Progenitor cell of endocrine pancreas (in vitro differentiated cells): ENCODE measurements around the gene AIG1. TPM values are rescaled to one million over a fixed set of nuclear protein-coding genes. Genes with fewer than 3 reads are reported as not detected.

ENCODE experiments used
- DNase-seq: peaks from one replicate; pipeline ENCODE4 v3.0.0; 2021; ENCODE audit warnings: low spot score; ENCODE audit not compliant: unreplicated experiment
- H3K27ac Mint-ChIP-seq: 2 replicates; pipeline ENCODE4 v1.8.0; 2021; ENCODE audit warnings: mild to moderate bottlenecking, moderate library complexity, mixed read lengths
- H3K27me3 Mint-ChIP-seq: 2 replicates; pipeline ENCODE4 v1.8.0; 2021; ENCODE audit warnings: mixed read lengths
- H3K36me3 Mint-ChIP-seq: 2 replicates; pipeline ENCODE4 v1.8.0; 2022; ENCODE audit warnings: mixed read lengths; ENCODE audit not compliant: insufficient read depth
- H3K4me1 Mint-ChIP-seq: 2 replicates; pipeline ENCODE4 v1.8.0; 2021; ENCODE audit warnings: low read depth, mixed read lengths
- H3K4me3 Mint-ChIP-seq: 2 replicates; pipeline ENCODE4 v1.8.0; 2021; ENCODE audit warnings: low read depth, mild to moderate bottlenecking, moderate library complexity, mixed read lengths
- H3K9me3 Mint-ChIP-seq: 2 replicates; pipeline ENCODE4 v1.8.0; 2021; ENCODE audit warnings: low read depth, mixed read lengths
- total RNA-seq: library from RNA; stranded (reverse); gene quantifications from 2 replicates; pipeline ENCODE4 v1.2.1, GENCODE V29; 2021
- TF ChIP-seq, protein P1 (sequence below): fragments of 200-600 bp; sonication (generic); IDR thresholded peaks from one replicate; pipeline ENCODE4 v1.5.0; 2021; ENCODE audit warnings: antibody characterized with exemption, mild to moderate bottlenecking; ENCODE audit not compliant: unreplicated experiment

AIG1 gene
- total RNA-seq, 1 donor from 2014 or later, result 40.0 TPM

- Mint-ChIP-seq H3K36me3 (peaks cover 7% of the 10 kb centered on the region), H3K27ac (no peak overlapping the region), H3K27me3 (no peaks in the 10 kb centered on the region), H3K4me1 (no peaks in the 10 kb centered on the region), H3K4me3 (no peak overlapping the region), H3K9me3 (no peaks in the 10 kb centered on the region)
- TF ChIP-seq, protein P1, sequence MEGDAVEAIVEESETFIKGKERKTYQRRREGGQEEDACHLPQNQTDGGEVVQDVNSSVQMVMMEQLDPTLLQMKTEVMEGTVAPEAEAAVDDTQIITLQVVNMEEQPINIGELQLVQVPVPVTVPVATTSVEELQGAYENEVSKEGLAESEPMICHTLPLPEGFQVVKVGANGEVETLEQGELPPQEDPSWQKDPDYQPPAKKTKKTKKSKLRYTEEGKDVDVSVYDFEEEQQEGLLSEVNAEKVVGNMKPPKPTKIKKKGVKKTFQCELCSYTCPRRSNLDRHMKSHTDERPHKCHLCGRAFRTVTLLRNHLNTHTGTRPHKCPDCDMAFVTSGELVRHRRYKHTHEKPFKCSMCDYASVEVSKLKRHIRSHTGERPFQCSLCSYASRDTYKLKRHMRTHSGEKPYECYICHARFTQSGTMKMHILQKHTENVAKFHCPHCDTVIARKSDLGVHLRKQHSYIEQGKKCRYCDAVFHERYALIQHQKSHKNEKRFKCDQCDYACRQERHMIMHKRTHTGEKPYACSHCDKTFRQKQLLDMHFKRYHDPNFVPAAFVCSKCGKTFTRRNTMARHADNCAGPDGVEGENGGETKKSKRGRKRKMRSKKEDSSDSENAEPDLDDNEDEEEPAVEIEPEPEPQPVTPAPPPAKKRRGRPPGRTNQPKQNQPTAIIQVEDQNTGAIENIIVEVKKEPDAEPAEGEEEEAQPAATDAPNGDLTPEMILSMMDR, result no peak
- DNase-seq, result no peak
These were observed 124.6 kb downstream of the AIG1 start for GRCh38 chr6:143185288-143185687.

DNA sequence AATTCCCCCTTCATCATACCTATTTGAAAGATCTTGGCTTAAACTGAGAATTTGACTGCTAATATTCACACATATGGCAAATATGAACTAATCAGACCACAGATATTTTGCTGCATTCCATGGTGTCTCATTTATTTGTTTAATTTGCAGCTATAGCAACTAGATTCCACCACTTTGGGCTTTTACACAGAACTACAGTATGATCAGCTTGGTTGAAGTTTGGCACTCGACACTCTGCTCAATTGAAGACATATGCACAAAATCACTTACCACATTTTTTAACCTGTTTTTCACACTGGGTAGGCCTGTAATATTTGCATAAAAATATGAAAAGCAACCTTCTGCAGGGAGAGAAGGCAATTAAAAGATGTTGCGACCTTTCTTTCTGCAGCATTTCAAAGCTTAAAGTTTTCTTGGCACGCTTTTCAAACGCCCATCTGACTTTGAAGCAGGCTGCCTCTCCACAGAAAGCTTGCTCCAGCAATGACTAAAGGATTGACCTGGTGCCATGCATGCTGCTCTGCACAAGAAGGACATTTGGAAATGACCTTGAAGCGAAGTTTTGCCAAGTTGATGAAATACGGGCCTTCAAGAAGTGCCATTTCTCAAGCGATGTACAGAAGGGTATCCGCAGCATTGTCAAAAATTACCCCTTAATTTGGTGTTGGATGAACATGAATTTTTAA lies 126.7 kb downstream of the AIG1 start:
- TF ChIP-seq, protein P1, result no peak
- Mint-ChIP-seq H3K4me3 (no peak overlapping the region), H3K27me3 (no peaks in the 10 kb centered on the region)

DNA sequence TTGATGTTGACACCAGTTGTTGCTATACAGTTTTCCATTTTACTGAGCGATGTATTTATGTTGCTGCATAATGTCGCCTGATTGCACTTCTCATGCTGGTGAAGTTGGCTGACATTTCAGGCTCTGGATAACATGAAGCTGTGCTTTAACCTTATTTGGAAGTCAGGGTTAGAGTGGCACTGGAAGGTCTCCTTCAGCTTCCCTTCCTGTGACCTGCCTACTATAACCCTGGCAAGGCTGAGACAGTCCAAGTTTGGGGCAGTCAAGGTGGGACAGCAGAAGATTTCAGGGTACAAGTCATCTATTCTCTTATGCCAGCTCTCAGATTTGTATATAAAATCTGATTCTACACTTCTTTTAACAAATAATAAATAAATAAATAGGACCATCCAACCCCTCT lies 127.6 kb downstream of the AIG1 start:
- TF ChIP-seq, protein P1, result no peak
- H3K27ac Mint-ChIP-seq, result no peak overlapping the region
- no peaks in the 10 kb centered on the region for H3K27me3 Mint-ChIP-seq
- H3K36me3 Mint-ChIP-seq, result peaks cover 6% of the 10 kb centered on the region
- no peak for DNase-seq
- H3K4me1 Mint-ChIP-seq, result no peaks in the 10 kb centered on the region
- H3K9me3 Mint-ChIP-seq, result no peaks in the 10 kb centered on the region
- H3K4me3 Mint-ChIP-seq, result no peak overlapping the region

More for the DNA sequence above, 126.7 kb downstream of the AIG1 start:
- H3K9me3 Mint-ChIP-seq, result no peaks in the 10 kb centered on the region
- no peaks in the 10 kb centered on the region for H3K4me1 Mint-ChIP-seq
- H3K27ac Mint-ChIP-seq, result no peak overlapping the region
- H3K36me3 Mint-ChIP-seq, result peaks cover 7% of the 10 kb centered on the region
- no peak for DNase-seq

DNA sequence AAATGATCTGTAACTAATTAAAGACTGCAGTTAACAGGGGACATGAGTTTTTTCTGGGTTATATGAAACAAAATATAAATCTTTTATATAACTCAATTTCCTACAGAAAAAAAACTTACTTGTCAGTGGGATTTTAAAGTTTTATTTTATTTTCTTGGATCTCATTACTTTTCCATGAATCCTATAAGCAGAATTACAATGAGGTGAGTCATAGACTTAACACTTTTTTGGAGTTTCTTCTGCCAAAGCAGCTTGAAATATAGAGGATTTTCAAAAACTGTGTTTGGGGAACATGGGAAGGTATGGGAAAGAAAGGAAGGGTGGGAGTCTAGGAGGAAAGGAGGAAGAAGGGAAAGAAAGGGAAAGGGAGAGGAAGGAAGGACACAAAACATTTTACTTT lies 130.7 kb downstream of the AIG1 start:
- H3K27ac Mint-ChIP-seq, result no peak overlapping the region

GRCh38 chr6:143192766-143193165 lies 132.1 kb downstream of the AIG1 start:
- Mint-ChIP-seq H3K27ac (no peak overlapping the region), H3K36me3 (peaks cover 5% of the 10 kb centered on the region), H3K4me1 (peaks cover 4% of the 10 kb centered on the region), H3K4me3 (no peak overlapping the region), H3K9me3 (no peaks in the 10 kb centered on the region), H3K27me3 (no peaks in the 10 kb centered on the region)
- DNase-seq, result no peak
- TF ChIP-seq, protein P1, result no peak

More for the DNA sequence above, 130.7 kb downstream of the AIG1 start:
- peaks cover 5% of the 10 kb centered on the region for H3K36me3 Mint-ChIP-seq
- TF ChIP-seq, protein P1, result no peak
- no peaks in the 10 kb centered on the region for H3K4me1 Mint-ChIP-seq
- H3K27me3 Mint-ChIP-seq, result no peaks in the 10 kb centered on the region
- H3K9me3 Mint-ChIP-seq, result no peaks in the 10 kb centered on the region
- DNase-seq, result no peak
- no peak overlapping the region for H3K4me3 Mint-ChIP-seq
